ENCODE data around the gene CTF1. TPM values are rescaled to one million over a fixed set of nuclear protein-coding genes. Genes with fewer than 3 reads are reported as not detected.

CTF1 gene
- total RNA-seq, 1 donor: 3.3 TPM

- Histone ChIP-seq H3K79me2 (ENCODE audit: insufficient read depth, low read length) (peaks cover 16% of the 10 kb centered on the region), H3K4me3 (ENCODE audit: insufficient read depth, low read length) (peak overlapping the region; percentile 85), H2AFZ (ENCODE audit: low read length) (peak overlapping the region; percentile 85), H3K27ac (ENCODE audit: low read depth, low read length) (peak overlapping the region; percentile 83), H3K4me2 (ENCODE audit: insufficient read depth, low read length) (peak overlapping the region; percentile 74), H4K20me1 (ENCODE audit: insufficient read depth, low read length) (no peaks in the 10 kb centered on the region), H3K36me3 (ENCODE audit: insufficient read depth, low read length) (peaks cover 5% of the 10 kb centered on the region), H3K4me1 (ENCODE audit: insufficient read depth, low read length) (peaks cover 36% of the 10 kb centered on the region), H3K27me3 (ENCODE audit: insufficient read depth, low read length) (no peaks in the 10 kb centered on the region), H3K9me3 (ENCODE audit: low read depth, low read length) (no peaks in the 10 kb centered on the region)
- TF ChIP-seq CTCF (IDR thresholded peaks at IDR 0.05; ENCODE audit: extremely low read depth, low read depth, low read length): no peak
- peak; percentile 14 for DNase-seq (ENCODE audit: insufficient read length, low spot score, missing footprints)
These were observed 670 bp upstream of the CTF1 start for GRCh38 chr16:30895627-30896260.

- Histone ChIP-seq H3K4me3 (ENCODE audit: insufficient read depth, low read length) (peak overlapping the region; percentile 85), H2AFZ (ENCODE audit: low read length) (peak overlapping the region; percentile 85)
These were observed 697 bp downstream of the CTF1 start for GRCh38 chr16:30896889-30897733.

GRCh38 chr16:30899794-30900193 lies 3.4 kb downstream of the CTF1 start:
- H3K36me3 ChIP-seq (ENCODE audit: insufficient read depth, low read length): no peaks in the 10 kb centered on the region
- H3K9me3 ChIP-seq (ENCODE audit: low read depth, low read length): no peaks in the 10 kb centered on the region
- no peak for DNase-seq (ENCODE audit: insufficient read length, low spot score, missing footprints)
- no peaks in the 10 kb centered on the region for H4K20me1 ChIP-seq (ENCODE audit: insufficient read depth, low read length)
- H3K27me3 ChIP-seq (ENCODE audit: insufficient read depth, low read length): no peaks in the 10 kb centered on the region
- no peak overlapping the region for H3K27ac ChIP-seq (ENCODE audit: low read depth, low read length)
- no peak overlapping the region for H2AFZ ChIP-seq (ENCODE audit: low read length)
- H3K4me2 ChIP-seq (ENCODE audit: insufficient read depth, low read length): no peak overlapping the region
- peaks cover 29% of the 10 kb centered on the region for H3K4me1 ChIP-seq (ENCODE audit: insufficient read depth, low read length)
- H3K4me3 ChIP-seq (ENCODE audit: insufficient read depth, low read length): no peak overlapping the region
- no peak for TF ChIP-seq CTCF (IDR thresholded peaks at IDR 0.05; ENCODE audit: extremely low read depth, low read depth, low read length)
- no peaks in the 10 kb centered on the region for H3K79me2 ChIP-seq (ENCODE audit: insufficient read depth, low read length)

More at GRCh38 chr16:30896889-30897733, 697 bp downstream of the CTF1 start:
- TF ChIP-seq CTCF (IDR thresholded peaks at IDR 0.05; ENCODE audit: extremely low read depth, low read depth, low read length): no peak
- peak overlapping the region; percentile 83 for H3K27ac ChIP-seq (ENCODE audit: low read depth, low read length)
- H4K20me1 ChIP-seq (ENCODE audit: insufficient read depth, low read length): no peaks in the 10 kb centered on the region
- peaks cover 12% of the 10 kb centered on the region for H3K79me2 ChIP-seq (ENCODE audit: insufficient read depth, low read length)
- H3K27me3 ChIP-seq (ENCODE audit: insufficient read depth, low read length): no peaks in the 10 kb centered on the region
- H3K4me2 ChIP-seq (ENCODE audit: insufficient read depth, low read length): peak overlapping the region; percentile 74
- no peaks in the 10 kb centered on the region for H3K9me3 ChIP-seq (ENCODE audit: low read depth, low read length)
- no peaks in the 10 kb centered on the region for H3K36me3 ChIP-seq (ENCODE audit: insufficient read depth, low read length)
- peaks cover 41% of the 10 kb centered on the region for H3K4me1 ChIP-seq (ENCODE audit: insufficient read depth, low read length)
- DNase-seq (ENCODE audit: insufficient read length, low spot score, missing footprints): peak; percentile 99

GRCh38 chr16:30900588-30900987 lies 4.2 kb downstream of the CTF1 start:
- no peak overlapping the region for H3K4me3 ChIP-seq (ENCODE audit: insufficient read depth, low read length)
- H4K20me1 ChIP-seq (ENCODE audit: insufficient read depth, low read length): no peaks in the 10 kb centered on the region
- no peaks in the 10 kb centered on the region for H3K36me3 ChIP-seq (ENCODE audit: insufficient read depth, low read length)
- no peaks in the 10 kb centered on the region for H3K79me2 ChIP-seq (ENCODE audit: insufficient read depth, low read length)
- H3K4me2 ChIP-seq (ENCODE audit: insufficient read depth, low read length): no peak overlapping the region
- H3K4me1 ChIP-seq (ENCODE audit: insufficient read depth, low read length): peaks cover 21% of the 10 kb centered on the region
- no peak for TF ChIP-seq CTCF (IDR thresholded peaks at IDR 0.05; ENCODE audit: extremely low read depth, low read depth, low read length)
- no peaks in the 10 kb centered on the region for H3K9me3 ChIP-seq (ENCODE audit: low read depth, low read length)
- no peak overlapping the region for H2AFZ ChIP-seq (ENCODE audit: low read length)
- no peak overlapping the region for H3K27ac ChIP-seq (ENCODE audit: low read depth, low read length)
- no peak for DNase-seq (ENCODE audit: insufficient read length, low spot score, missing footprints)
- H3K27me3 ChIP-seq (ENCODE audit: insufficient read depth, low read length): no peaks in the 10 kb centered on the region
